ENCODE measurements around the gene PACRG.

- TF ChIP-seq CTCF (conservative IDR thresholded peaks at IDR 0.05; ENCODE audit: low read depth, low read length) (no peak), USF2 (IDR thresholded peaks at IDR 0.05; ENCODE audit: low read depth, low read length) (no peak), RFX5 (IDR thresholded peaks at IDR 0.05; ENCODE audit: low read depth, low read length) (no peak), POLR2A (IDR thresholded peaks at IDR 0.05; ENCODE audit: low read depth, low read length) (no peak), BHLHE40 (IDR thresholded peaks at IDR 0.05; ENCODE audit: low read depth, low read length) (no peak), RCOR1 (IDR thresholded peaks at IDR 0.05; ENCODE audit: insufficient replicate concordance, low read length) (no peak), SMC3 (IDR thresholded peaks at IDR 0.05; ENCODE audit: low read depth, low read length) (no peak)
Observed at GRCh38 chr6:163324688-163325389, 597.1 kb downstream of the PACRG start.
